ENCODE results near the gene BCAN.

Gene BCAN

GRCh38 chr1:156681196-156681960 is 39.5 kb downstream of the BCAN start:
- no peak for DNase-seq

GRCh38 chr1:156682166-156682890 is 40.4 kb downstream of the BCAN start:
- no peak for DNase-seq

GRCh38 chr1:156684227-156684782 is 42.4 kb downstream of the BCAN start:
- no peak for DNase-seq

- no peak for DNase-seq
These were observed 47.4 kb downstream of the BCAN start for GRCh38 chr1:156689035-156689952.

- no peak for DNase-seq
These were observed 48.2 kb downstream of the BCAN start for GRCh38 chr1:156689953-156690674.

GRCh38 chr1:156690675-156691036 is 48.7 kb downstream of the BCAN start:
- no peak for DNase-seq

- no peak for DNase-seq
These were observed 49.3 kb downstream of the BCAN start for GRCh38 chr1:156691191-156691590.

- DNase-seq = no peak
These were observed 49.9 kb downstream of the BCAN start for GRCh38 chr1:156691665-156692440.

- no peak for DNase-seq
These were observed 50.6 kb downstream of the BCAN start for GRCh38 chr1:156692441-156692924.

GRCh38 chr1:156692925-156693847 is 51.3 kb downstream of the BCAN start:
- no peak for DNase-seq

GRCh38 chr1:156693848-156694689 is 52.2 kb downstream of the BCAN start:
- DNase-seq = no peak

- DNase-seq = no peak
These were observed 52.7 kb downstream of the BCAN start for GRCh38 chr1:156694690-156694962.

GRCh38 chr1:156696755-156697154 is 54.8 kb downstream of the BCAN start:
- DNase-seq = no peak

- no peak for DNase-seq
These were observed 55.6 kb downstream of the BCAN start for GRCh38 chr1:156697481-156697880.

GRCh38 chr1:156698995-156699394 is 57.1 kb downstream of the BCAN start:
- no peak for DNase-seq

- no peak for DNase-seq
These were observed 59.0 kb downstream of the BCAN start for GRCh38 chr1:156700736-156701531.

- no peak for DNase-seq
These were observed 61.4 kb downstream of the BCAN start for GRCh38 chr1:156703336-156703735.

- no peak for DNase-seq
These were observed 61.8 kb downstream of the BCAN start for GRCh38 chr1:156703741-156704140.

Data from SIG-M5 (cell line).